Measurements from ENCODE around the gene UTS2.

DNA sequence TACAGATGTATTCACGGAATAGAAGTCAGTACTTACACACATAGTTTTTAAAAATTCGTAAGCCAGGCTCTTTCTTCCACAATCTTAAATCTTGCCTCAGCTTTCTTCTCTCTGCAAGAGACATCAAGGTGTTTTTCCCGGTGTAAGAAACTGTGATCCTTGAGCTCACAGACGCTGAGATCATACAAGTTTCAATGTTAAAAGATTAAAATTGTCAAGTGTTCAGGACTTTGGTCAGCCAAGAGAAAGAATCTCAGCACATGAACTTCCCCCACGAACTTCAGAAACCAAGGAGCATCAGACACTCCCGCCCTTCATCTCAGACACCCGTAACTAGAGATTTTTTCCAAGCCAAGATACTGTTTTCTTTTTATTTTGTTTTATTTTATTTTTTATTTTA is 6.2 kb downstream of the UTS2 start:
- TF ChIP-seq, protein P1, sequence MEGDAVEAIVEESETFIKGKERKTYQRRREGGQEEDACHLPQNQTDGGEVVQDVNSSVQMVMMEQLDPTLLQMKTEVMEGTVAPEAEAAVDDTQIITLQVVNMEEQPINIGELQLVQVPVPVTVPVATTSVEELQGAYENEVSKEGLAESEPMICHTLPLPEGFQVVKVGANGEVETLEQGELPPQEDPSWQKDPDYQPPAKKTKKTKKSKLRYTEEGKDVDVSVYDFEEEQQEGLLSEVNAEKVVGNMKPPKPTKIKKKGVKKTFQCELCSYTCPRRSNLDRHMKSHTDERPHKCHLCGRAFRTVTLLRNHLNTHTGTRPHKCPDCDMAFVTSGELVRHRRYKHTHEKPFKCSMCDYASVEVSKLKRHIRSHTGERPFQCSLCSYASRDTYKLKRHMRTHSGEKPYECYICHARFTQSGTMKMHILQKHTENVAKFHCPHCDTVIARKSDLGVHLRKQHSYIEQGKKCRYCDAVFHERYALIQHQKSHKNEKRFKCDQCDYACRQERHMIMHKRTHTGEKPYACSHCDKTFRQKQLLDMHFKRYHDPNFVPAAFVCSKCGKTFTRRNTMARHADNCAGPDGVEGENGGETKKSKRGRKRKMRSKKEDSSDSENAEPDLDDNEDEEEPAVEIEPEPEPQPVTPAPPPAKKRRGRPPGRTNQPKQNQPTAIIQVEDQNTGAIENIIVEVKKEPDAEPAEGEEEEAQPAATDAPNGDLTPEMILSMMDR (IDR thresholded peaks at IDR 0.05; ENCODE audit: insufficient read depth, low read length): no peak
- TF ChIP-seq GABPA (IDR thresholded peaks at IDR 0.05; ENCODE audit: low read depth) (no peak), POLR2AphosphoS5 (IDR thresholded peaks at IDR 0.05; ENCODE audit: low read depth) (no peak), SPI1 (IDR thresholded peaks at IDR 0.05; ENCODE audit: borderline replicate concordance, low read depth) (no peak)
- TF ChIP-seq, protein P2, sequence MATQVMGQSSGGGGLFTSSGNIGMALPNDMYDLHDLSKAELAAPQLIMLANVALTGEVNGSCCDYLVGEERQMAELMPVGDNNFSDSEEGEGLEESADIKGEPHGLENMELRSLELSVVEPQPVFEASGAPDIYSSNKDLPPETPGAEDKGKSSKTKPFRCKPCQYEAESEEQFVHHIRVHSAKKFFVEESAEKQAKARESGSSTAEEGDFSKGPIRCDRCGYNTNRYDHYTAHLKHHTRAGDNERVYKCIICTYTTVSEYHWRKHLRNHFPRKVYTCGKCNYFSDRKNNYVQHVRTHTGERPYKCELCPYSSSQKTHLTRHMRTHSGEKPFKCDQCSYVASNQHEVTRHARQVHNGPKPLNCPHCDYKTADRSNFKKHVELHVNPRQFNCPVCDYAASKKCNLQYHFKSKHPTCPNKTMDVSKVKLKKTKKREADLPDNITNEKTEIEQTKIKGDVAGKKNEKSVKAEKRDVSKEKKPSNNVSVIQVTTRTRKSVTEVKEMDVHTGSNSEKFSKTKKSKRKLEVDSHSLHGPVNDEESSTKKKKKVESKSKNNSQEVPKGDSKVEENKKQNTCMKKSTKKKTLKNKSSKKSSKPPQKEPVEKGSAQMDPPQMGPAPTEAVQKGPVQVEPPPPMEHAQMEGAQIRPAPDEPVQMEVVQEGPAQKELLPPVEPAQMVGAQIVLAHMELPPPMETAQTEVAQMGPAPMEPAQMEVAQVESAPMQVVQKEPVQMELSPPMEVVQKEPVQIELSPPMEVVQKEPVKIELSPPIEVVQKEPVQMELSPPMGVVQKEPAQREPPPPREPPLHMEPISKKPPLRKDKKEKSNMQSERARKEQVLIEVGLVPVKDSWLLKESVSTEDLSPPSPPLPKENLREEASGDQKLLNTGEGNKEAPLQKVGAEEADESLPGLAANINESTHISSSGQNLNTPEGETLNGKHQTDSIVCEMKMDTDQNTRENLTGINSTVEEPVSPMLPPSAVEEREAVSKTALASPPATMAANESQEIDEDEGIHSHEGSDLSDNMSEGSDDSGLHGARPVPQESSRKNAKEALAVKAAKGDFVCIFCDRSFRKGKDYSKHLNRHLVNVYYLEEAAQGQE (IDR thresholded peaks at IDR 0.05; ENCODE audit: insufficient replicate concordance, low read depth): no peak

Data from HL-60 (cell line).